SHP77 (cell line): ENCODE data around the gene ELOVL1.
"Not testable (repeated sequence)": the region's sequence is repeated elsewhere in the genome, so short reads cannot be mapped to it uniquely, and the experiment has no call there.

Source experiments
- DNase-seq, 2 experiments: peaks; one replicate each; lab custom pipeline; 2025; lab: John Stamatoyannopoulos, UW

ELOVL1 gene

DNA sequence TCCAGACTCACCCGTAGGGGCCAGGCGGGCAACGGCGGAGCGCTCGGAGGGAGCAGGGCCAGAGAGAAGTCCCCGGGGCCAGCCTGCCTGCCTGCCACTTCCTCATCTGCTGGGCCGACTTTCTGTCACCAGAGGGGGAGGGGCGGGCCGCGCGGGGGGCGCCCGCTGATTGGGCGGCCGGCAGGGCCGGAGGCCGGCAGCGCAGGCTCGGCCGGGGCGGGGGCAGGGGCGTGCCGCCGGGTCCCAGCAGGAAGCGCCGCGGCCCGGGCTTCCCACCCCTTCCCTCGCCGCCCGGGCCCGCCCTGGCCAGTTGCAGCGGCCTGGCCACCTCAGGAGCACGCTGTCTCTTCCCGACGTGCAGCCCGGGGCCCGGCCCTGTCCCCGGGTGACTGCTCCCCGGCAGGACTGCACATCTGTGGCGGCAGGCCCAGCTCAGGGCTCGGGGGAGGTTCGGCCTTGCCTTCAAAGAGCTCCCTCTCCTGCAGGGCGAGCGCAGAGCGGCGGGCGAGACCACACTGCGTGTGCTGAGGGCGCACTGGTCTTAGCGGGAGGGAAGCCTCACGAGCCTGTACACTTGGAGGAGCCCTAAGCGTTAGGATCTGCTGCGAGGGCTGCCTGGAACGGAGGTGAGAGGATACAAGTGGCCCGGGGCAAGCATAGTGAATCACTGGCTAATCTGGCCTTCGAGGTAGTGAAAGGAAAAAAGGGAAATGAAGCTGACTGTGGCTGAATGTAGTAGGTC lies at the start of gene ELOVL1:
TSS of gene ELOVL1 (minus strand) at position 108 of the 742 bp plus-strand sequence. CDS start 2,402 bp downstream, outside the sequence.
- DNase-seq, result peak; percentile 73 to 84

DNA sequence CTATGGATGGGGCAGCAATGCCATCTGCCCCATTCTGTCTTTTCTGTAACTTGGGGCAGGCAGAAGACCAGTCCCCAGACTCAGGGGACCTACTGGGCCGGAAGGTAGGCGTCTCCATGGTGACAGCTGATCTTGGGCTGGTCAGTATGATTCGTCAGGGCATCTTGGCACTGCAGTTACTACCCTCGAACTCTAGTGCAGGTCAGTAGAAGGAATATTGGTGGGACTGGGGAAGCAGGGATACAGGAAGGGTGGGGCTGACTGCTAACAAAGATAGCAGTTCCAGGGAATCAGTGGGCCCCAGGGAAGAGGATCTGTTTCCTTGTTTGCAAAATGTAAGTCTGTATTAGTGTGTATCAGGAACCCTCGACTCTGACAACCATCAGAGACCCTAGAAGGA lies 48.1 kb upstream of the ELOVL1 start:
- no peak for DNase-seq

DNA sequence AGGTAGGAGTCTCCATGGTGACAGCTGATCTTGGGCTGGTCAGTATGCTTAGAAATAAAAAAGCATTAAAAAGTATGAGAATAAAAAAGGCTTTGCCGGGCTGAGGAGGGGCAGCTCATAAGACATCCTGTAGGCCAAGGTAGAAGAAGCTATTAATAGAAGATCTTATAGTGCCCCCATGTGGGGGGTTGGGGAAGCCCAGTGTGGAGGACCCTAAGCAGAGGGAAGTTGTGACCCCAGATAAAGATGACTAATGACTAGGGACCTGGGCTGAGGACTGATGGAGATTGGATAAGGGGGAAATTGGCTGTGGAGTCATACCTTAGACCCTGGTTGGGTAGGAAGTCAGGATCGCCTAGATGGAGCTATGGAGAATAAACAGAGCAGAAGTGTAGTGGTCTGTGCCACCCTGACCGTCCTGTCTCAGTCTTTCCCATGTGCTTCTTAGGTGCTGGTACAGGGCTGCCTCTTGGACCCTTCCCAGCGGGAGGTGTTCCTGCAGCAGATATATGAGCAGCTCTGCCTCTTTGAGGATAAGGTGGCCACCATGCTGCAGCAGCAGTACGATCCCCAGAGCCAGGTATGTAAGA lies 46.9 kb upstream of the ELOVL1 start:
- peak in 1 of 2 experiments; percentile 32 for DNase-seq

DNA sequence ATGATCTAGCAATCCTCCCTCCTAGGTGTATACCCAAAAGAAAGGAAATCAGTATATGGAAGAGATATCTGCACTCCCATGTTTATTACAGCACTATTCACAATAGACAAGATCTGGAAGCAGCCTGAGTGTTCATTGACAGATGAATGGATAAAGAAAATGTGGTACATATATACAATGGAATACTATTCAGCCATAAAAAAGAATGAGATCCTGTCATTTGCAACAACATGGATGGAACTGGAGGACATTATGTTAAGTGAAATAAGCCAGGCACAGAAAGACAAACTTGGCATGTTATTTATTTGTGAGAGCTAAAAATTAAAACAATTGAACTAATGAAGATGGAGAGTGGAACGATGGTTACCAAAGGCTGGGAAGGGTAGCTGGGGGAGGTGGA lies 45.6 kb upstream of the ELOVL1 start:
- not testable (repeated sequence) for DNase-seq

DNA sequence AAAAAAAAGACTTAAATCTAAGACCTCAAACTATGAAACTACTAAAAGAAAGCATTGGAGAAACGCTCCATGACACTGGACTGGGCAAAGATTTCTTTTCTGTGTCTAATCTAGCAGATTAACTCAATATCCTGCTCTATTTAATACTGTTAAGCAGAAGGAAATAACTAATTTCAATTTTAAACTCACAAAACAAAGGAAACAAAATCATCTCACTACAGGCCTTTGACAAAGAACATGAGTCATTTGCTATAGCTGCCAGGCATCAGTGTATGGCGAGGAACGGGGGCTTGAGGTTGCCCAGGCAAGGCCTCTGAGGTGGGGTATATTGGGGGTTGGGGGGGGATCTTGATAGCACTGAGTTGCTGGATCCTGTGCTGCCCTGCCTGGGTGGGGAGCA lies 42.8 kb upstream of the ELOVL1 start:
- no peak for DNase-seq

DNA sequence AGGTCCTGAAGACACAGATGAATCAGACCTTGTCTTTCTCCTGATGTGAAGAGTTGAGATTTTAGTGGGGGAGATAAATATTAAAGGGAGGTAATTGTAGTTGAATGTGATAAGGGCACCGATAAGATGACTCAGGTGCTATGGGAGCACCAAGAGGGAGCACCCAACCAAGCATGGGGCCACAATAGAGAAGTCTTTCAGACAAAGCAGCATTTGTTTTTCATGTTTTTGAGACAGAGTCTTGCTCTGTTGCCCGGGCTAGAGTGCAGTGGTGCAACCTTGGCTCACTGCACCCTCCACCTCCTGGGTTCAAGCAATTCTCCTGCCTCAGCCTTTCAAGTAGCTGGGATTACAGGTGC lies 38.0 kb upstream of the ELOVL1 start:
- DNase-seq, result no peak

DNA sequence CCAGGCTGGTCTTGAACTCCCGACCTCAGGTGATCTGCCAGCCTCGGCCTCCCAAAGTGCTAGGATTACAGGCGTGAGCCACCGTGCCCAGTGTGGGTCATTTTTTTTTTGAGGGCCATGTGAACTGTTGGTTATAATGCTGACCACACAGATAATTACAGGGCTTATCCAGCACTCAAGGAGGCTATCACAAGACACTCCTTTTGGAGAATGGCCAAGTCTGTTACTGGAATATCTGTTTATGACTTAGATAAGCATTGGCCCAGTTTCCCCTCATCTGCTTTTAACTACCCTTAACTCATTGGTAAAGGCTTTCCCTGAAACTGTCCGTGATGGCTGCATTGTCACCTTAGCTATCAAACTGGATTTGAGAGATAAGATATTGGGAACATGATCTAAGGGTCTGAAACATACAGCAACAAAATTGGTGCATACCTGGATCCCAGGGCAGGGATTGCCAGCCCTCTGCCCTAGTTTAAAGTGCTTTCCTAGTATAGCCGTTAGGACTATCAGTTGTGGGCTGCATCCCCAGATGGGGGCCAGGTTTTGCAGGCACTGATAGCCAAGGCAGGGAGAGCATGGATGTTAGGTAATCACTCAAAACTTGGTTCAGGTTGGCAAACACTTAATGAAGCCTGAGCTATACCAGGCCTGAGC lies 37.5 kb upstream of the ELOVL1 start:
- no peak for DNase-seq

DNA sequence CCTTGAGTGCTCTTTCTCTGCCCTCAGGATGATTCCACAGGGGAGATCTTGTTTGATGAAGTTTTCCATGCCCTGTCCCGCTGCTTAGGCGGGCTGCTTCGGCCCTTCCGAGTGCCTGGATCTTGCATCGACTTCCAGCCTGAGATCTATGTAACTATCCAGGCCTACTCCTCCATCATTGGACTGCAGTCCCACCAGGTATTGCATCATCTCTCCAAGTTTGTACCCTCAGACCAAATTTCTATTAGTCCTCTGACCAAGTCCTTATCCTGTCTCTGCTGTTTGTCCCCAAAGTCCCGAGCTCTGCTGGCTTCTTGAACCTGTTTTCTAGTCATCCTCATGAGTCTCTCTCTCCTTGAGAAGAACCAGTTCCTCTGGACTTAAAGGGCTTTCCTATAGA lies 36.5 kb upstream of the ELOVL1 start:
- no peak for DNase-seq

DNA sequence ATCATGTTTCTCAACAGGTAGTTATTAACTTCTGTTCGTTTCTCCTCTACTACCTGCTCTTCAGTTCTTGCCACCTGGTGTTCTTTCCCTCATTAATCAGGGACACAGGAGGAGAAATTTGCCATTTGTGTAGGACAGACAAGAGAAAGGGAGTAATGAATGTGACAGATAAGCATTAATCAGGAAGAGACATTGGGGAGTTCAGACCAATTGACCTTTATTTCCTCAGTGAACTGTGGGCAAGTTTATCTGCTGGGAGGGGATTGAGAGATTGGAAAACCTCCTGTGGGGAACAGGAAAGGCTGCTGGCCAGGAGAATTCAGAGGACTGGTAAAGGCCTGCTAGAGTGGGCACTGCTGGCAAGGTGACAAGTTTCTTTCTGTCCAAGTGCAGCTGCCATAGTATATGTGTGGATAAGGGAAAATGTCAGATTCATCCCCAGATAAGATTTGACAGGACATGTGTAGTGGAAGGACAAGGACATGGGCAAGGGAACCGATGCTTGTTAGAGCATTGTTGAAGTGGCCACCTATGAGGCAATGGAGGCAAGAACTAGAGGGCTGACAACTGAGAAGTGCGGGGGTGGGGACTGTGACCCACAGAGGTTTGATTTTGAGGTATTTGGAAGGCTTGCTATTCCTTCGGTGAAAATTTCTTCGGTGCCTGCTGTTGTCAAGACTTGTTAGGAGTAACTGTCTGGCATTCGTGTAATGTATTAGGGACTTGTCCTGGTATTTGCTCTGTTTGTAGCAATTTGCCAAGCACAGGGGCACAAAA lies 34.5 kb upstream of the ELOVL1 start:
- DNase-seq, result no peak

DNA sequence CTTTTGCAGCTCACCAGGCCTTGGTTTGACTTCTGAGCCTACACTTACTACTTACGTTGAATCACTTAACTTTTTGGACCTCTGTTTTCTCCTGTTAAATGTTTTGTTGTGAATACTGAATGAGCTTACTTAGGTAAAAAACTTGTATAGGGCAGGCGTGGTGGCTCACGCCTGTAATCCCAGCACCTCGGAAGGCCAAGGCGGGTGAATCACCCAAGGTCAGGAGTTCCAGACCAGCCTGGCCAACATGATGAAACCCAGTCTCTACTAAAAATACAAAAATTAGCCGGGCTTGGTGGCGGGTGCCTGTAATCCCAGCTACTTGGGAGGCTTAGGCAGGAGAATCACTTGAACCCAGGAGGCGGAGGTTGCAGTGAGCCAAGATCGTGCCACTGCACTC lies 32.6 kb upstream of the ELOVL1 start:
- DNase-seq, result not testable (repeated sequence)

DNA sequence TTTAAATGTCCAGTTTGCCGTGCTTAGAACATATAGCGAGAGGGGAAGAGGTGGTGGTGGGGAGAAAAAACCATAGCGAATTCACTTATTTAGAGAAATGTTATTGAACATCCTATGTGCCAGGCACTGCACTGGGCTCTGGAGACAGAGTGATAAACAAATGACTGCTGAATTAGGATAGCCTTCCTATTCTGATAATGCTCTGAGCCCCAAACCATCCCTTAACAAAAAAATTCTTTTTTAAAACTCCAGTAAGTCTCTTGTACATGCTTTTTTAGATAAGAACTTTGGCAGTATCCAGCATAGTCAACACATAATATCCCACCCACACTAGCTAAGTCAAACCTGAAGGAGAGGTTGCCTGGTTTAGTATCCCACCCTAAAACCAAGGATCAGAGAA lies 30.4 kb upstream of the ELOVL1 start:
- DNase-seq, result no peak

DNA sequence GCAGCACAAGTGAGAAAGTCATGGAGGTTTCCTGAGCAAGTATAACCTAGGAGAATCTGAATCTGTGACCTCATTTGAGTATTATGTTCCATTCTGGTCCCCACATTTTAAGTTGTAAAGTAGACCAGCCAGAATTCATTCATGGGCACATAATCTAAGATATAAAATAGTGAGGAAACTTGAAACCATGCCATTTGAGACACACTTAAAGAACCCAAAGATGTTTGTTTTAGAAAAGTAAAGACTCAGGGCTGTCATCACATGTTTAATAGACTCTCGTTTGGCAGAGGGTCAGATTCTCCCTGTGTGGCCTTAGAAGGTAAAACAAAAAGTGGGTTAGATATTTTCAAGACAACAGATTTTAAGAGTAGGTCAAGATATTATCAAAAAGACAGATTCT lies 28.2 kb upstream of the ELOVL1 start:
- no peak for DNase-seq

DNA sequence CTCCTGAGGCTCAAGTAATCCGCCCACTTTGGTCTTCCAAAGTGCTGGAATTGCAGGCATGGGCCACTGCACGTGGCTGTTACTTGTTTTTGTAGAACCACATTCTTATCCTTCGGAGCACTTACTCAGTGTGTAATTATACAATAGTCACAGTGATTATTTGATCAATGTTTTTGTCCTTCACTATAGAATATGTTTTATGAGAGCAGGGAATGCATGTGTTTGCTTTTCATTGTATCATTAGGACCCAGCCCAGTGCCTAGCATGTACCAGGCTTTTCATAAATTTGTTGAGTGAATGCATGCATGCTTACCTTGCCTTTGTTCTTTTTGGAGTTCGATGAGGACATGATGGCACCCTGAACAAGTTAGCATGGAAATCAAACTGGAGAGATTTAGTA lies 27.7 kb upstream of the ELOVL1 start:
- DNase-seq, result no peak

DNA sequence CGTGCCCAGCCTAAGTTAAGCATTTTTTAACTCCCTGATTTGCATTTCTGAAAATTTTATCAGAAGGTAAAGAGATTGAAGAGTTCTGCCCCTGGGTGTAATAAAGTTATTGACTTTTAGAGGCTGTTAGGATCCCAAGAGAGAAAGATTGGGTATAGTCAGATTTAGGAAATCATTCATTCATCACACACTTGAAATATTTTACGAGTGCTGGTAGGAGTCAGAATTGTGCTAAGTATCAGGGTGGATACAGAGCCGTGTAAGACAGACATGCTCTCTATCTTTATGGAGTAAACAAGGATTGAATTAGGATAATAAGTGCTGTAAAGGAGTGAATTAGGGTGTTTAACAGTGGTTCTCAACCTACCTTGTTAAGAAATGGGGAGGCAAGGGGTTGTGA lies 24.9 kb upstream of the ELOVL1 start:
- no peak for DNase-seq

DNA sequence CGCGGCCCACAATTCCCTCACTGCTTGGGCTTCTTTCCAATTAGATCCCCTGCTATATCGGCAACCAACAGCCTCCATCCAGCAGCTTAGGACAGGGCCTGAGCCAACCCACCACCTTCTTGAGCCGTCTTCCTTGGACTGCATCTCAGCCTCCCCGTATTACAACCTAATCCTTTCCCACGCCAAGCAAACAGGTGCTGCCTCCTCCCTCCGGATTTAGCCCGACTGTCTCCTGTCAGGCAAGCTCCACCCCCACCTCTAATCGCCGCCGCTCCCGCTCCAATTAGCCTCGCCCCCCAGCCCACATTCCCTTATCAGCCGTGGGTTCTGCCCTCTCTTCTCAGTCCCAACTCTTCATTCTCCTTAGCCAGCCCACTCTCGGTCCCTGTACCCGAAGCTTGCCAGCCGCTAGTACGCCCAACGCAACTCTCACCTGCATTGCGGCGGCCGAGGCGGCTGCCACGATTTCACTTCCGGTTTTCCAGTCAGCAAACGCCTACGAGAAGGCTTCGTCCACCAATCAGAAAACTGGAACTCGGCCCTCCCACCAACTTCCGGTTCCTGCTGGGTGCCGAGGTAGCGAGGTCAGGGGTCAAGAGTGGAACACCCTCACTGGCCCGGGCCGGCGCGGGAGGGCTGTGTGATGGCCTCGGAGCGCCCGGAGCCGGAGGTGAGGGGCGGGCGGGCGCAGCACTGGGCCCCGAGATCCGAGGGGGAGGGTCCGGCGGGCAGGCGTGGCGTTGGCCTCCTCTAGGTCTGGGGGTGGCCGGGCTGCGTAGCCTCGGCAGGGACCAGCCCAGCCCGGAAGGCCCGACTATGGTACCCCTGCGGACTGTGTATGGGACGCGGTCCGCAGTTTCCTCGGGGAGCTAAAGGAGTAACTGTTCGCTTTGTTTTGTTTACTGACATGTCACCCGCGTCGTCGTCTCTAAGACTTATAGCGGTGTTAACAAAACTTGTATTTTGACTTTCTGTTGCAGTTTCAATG lies 21.8 kb upstream of the ELOVL1 start, which contains the start of the genes MED8 and SZT2:
TSS of gene MED8 (minus strand) at position 475 of the 988 bp plus-strand sequence. CDS start at position 439, 36 bp downstream.
TSS of gene SZT2 (plus strand) at position 574 of the 988 bp plus-strand sequence. CDS start at position 644, 70 bp downstream.
- peak; percentile 87 to 93 for DNase-seq

DNA sequence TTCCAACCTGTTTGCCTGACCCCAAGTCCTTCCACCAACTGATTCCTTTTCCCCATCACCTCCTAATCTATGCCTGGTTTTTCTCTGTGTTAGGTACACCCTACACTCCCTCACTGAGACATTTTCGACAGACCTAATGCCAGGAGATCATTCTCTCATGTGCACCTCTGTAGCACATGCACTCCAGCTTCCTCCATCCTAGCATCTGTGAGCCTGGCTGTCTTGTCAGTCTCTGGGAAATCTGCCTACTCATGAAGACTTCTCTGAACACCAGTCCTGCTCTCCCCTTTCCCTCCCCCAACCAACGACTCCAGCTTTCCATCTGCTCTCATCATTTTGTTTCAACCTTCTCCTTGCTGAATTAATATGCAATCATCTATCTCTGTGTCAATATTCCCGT lies 20.8 kb upstream of the ELOVL1 start:
- DNase-seq, result no peak

DNA sequence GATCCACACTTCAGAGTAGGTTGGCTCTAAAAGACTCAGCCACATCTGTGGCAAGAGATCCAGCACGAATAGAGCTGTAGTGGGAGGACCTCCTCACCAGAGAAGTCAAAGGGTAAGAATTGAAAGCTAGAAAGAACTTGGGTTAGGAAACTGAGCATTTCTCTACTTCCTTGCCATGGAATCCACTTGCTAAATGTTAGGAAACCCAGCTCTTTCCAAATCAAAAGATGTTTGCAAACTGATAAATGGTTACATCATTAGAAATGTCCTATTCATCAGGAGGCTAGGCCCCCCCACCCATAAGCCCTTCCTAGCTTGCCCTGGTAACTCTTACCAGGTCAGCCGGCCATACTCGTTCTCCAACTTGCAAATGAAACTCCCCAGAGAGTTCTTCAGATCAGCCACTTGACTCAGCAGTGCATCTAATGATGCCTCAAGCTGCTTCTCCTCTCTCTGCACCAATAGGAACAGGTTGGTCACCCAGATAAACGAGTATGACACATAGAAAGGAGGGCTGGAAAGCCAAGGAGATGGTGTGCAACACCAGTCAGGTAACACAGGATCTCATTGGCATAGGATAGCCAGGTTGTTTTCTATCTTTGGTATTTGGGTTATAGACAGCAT lies 20.3 kb upstream of the ELOVL1 start:
- DNase-seq, result no peak

DNA sequence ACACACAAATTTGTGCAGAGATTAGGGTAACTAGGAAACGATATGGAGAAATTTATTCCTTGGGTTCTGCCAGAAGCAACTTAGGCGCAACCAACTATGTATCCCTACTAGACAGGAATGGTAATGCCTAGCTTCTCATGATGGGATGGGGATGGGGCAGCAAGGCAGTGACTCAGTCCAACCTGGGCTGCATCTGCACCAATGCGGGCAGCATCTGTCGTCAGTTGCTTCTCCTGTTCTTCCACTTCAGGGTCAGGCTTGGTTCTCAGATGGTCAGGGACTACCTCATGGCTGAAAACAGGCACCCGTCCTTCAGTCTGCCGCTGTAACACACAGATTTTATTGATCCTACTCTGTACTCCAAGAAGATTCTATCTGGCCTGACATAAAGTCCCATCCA lies 18.9 kb upstream of the ELOVL1 start:
- DNase-seq, result no peak

DNA sequence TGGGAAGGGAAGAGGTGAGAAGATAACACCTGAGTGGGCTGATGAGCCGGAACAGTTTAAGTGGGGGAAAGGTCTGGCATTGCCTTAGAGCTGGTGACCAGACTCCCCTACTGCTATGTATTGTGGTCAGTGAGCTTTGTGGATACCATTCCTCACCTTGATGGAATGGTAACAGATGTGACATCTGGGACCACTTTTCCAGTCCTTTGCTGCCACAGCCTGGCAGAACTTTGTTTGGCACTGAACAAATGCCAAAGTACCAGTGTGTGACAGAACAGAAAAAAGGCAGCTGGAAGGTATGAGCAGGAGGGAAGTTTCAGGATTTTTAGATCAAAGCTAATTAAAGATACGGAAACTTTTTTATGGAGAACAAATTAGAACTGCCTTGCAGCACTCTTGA lies 15.6 kb upstream of the ELOVL1 start:
- DNase-seq, result no peak

DNA sequence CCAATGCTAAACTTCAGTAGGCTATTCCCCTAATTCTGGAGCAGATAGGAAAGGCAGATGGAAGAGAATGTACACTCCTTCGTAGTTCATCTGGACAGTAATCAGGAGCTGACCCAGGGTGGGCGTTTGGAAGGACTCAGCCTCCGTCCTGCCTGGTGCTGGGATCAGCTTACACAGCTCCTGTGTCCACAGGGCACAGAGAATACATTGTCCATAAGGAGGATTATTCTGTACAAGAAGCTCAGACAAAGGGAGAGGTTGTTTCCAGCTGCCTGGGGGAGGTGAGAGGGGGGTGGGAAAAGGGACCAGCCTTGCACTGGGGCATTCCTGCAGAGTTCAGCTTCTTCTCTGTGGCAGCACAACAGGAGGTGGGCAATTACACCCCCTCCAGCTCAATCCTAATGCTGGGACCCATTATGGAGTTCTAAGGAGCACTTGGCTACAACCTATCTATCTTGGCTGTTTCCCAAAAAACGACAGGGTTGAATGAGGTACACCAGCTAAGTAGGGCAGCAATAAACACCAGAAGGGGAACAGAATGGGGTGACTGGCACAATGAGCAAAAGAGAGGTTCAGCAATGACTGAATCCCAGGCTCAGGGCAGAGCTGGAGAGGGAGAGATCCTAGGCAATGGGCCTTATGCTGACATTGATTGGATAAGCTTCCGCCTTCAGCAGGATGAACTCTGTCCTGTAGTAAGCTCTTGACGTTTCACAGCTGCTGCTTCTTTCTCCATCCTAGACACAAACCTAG lies 14.4 kb upstream of the ELOVL1 start:
- no peak for DNase-seq
